HCT116 (cell line): Measurements from ENCODE around the gene ATG101. TPM values are rescaled to one million over a fixed set of nuclear protein-coding genes. Genes with fewer than 3 reads are reported as not detected.

ENCODE experiments used
- ATAC-seq: fragments of 200-7000 bp; cut with Tn5 transposase; 2 replicates; pipeline ENCODE4 v1.9.1; 2020; ENCODE audit warnings: mild to moderate bottlenecking, moderate library complexity
- BruUV-seq: library from RNA; stranded (reverse); fragments of 400-500 nt; replicated peaks from 2 replicates; lab custom pipeline; 2021; lab: Mats Ljungman, UMichigan
- CTCF ChIA-PET: fragments of 300-600 bp; sonication (Branson Sonifier 250); formaldehyde crosslinking; loops from one replicate; lab custom pipeline; 2021; ENCODE audit warnings: antibody characterized with exemption; lab: Charles Lee
- POLR2A ChIA-PET: fragments of 300-600, 350-600 bp; sonication (Branson Sonifier 250); formaldehyde crosslinking; loops from one replicate; lab custom pipeline; 2021; ENCODE audit warnings: antibody characterized with exemption; lab: Charles Lee
- RAD21 ChIA-PET, 2 experiments: fragments of 300-600 bp; sonication (Branson Sonifier 250); formaldehyde crosslinking; loops; one replicate each; lab custom pipeline; 2023; ENCODE audit warnings: low total read pairs in 2 of 2; ENCODE audit not compliant: uncharacterized antibody in 2 of 2, unreplicated experiment in 2 of 2, low non-redundant PET in 1 of 2; lab: Charles Lee
- DNase-seq: peaks from one replicate; pipeline ENCODE4 v3.0.0-alpha.2; 2010; ENCODE audit warnings: low read depth, low spot score
- H2AFZ ChIP-seq: fragments of 200-600 bp; shearing (Covaris generic), sonication (generic); 2 replicates; pipeline ENCODE4 v1.6.1; 2017; ENCODE audit warnings: low read depth, mixed run types, mixed read lengths, antibody characterized with exemption, low read length; ENCODE audit not compliant: poor library complexity, severe bottlenecking
- H3K27ac ChIP-seq: 2 replicates; pipeline ENCODE4 v1.5.1; 2012; ENCODE audit warnings: low read depth, low read length
- H3K27me3 ChIP-seq: fragments of 200-600 bp; sonication (generic); 2 replicates; pipeline ENCODE4 v1.6.1; 2016; ENCODE audit warnings: mixed run types, low read length, mixed read lengths; ENCODE audit not compliant: insufficient read depth
- H3K36me3 ChIP-seq, 2 experiments: fragments of 200-500 bp in 1 of 2; fragments of 200-600 bp in 1 of 2; sonication (Bioruptor generic) in 1 of 2; sonication (generic) in 1 of 2; 2 replicates each; pipeline versions ENCODE4 v1.5.1 to v1.6.1; 2014 to 2016; ENCODE audit warnings: low read length in 2 of 2, inconsistent platforms in 1 of 2, mixed read lengths in 1 of 2, mixed run types in 1 of 2; ENCODE audit not compliant: insufficient read depth in 2 of 2, control insufficient read depth in 1 of 2
- H3K4me1 ChIP-seq, 2 experiments: fragments of 200-600 bp in 1 of 2; sonication (generic) in 1 of 2; 2 replicates each; pipeline versions ENCODE4 v1.5.1 to v1.6.1; 2012 to 2017; ENCODE audit warnings: low read length in 2 of 2, inconsistent platforms in 1 of 2, mild to moderate bottlenecking in 1 of 2, mixed read lengths in 1 of 2, mixed run types in 1 of 2, moderate library complexity in 1 of 2; ENCODE audit not compliant: insufficient read depth in 2 of 2, control insufficient read depth in 1 of 2
- H3K4me2 ChIP-seq: fragments of 200-600 bp; sonication (generic); 2 replicates; pipeline ENCODE4 v1.6.1; 2017; ENCODE audit warnings: mixed run types, low read length, mixed read lengths
- H3K4me3 ChIP-seq, 2 experiments: fragments of 200-600 bp in 1 of 2; sonication (generic) in 1 of 2; replicated peaks in 1 of 2; 2 replicates each; pipeline ENCODE4 v1.5.1; 2011 to 2016; ENCODE audit warnings: low read length in 2 of 2, control low read depth in 1 of 2, low read depth in 1 of 2, mild to moderate bottlenecking in 1 of 2, mixed read lengths in 1 of 2, mixed run types in 1 of 2
- H3K79me2 ChIP-seq: fragments of 200-600 bp; sonication (generic); 2 replicates; pipeline ENCODE4 v1.6.1; 2017; ENCODE audit warnings: mild to moderate bottlenecking, mixed run types, low read length, moderate library complexity, mixed read lengths; ENCODE audit not compliant: insufficient read depth
- H3K9ac ChIP-seq: fragments of 200-600 bp; sonication (generic); 2 replicates; pipeline ENCODE4 v1.6.1; 2016; ENCODE audit warnings: low read length, mixed read lengths
- H3K9me2 ChIP-seq: fragments of 200-600 bp; sonication (generic), shearing (Covaris generic); 2 replicates; pipeline ENCODE4 v1.6.1; 2017; ENCODE audit warnings: mixed run types, mild to moderate bottlenecking, moderate library complexity; ENCODE audit not compliant: insufficient read depth
- H3K9me3 ChIP-seq, 2 experiments: fragments of 200-500 bp in 1 of 2; fragments of 200-600 bp in 1 of 2; sonication (Bioruptor generic) in 1 of 2; sonication (generic) in 1 of 2; 2 replicates each; pipeline ENCODE4 v1.6.1; 2014 to 2017; ENCODE audit warnings: low read length in 2 of 2, mixed read lengths in 2 of 2, inconsistent platforms in 1 of 2, low read depth in 1 of 2, mild to moderate bottlenecking in 1 of 2, mixed run types in 1 of 2, moderate library complexity in 1 of 2; ENCODE audit not compliant: control insufficient read depth in 1 of 2, insufficient read depth in 1 of 2
- H4K20me1 ChIP-seq: fragments of 200-600 bp; sonication (generic), shearing (Covaris generic); 2 replicates; pipeline ENCODE4 v1.6.1; 2017; ENCODE audit warnings: mixed run types, mild to moderate bottlenecking, moderate library complexity; ENCODE audit not compliant: insufficient read depth
- CTCF ChIP-seq, 3 experiments: fragments of 200-600 bp in 1 of 3; sonication (generic) in 1 of 3; IDR thresholded peaks in 2 of 3; conservative IDR thresholded peaks in 1 of 3; 2 replicates each; pipeline ENCODE4 v1.5.1; 2012 to 2017; ENCODE audit warnings: low read depth in 2 of 3, low read length in 2 of 3, antibody characterized with exemption in 1 of 3, borderline replicate concordance in 1 of 3, control low read depth in 1 of 3, mild to moderate bottlenecking in 1 of 3, mixed read lengths in 1 of 3, mixed run types in 1 of 3, moderate library complexity in 1 of 3; ENCODE audit not compliant: insufficient read depth in 1 of 3
- EZH2 ChIP-seq: fragments of 200-600 bp; sonication (generic); IDR thresholded peaks from 2 replicates; pipeline ENCODE4 v1.6.1; 2017; ENCODE audit warnings: antibody characterized with exemption, mixed run types
- POLR2AphosphoS5 ChIP-seq: IDR thresholded peaks from 2 replicates; pipeline ENCODE4 v1.6.1; 2011; ENCODE audit warnings: mild to moderate bottlenecking, low read depth, low read length, moderate library complexity
- SIN3A ChIP-seq: IDR thresholded peaks from 2 replicates; pipeline ENCODE4 v1.6.1; 2012; ENCODE audit warnings: low read depth
- intact Hi-C: fragments of 100-400 bp; cut with micrococcal nuclease; formaldehyde crosslinking; loops from 2 replicates; pipeline ENCODE4 v1.10.0; 2022
- total RNA-seq: library from RNA; stranded (reverse); gene quantifications from one replicate; pipeline ENCODE4 v1.2.1, GENCODE V29; 2021; ENCODE audit not compliant: unreplicated experiment

ATG101 gene
- total RNA-seq, 1 experiment from 2014 or later, result 49.2 TPM

- no peak for TF ChIP-seq EZH2
- TF ChIP-seq SIN3A, result no peak
- TF ChIP-seq POLR2AphosphoS5, result 0 out of 2 replicates have a peak, but pooled peaks have one; percentile 14
- TF ChIP-seq CTCF (IDR thresholded peaks at IDR 0.05 in 2 of 3, conservative IDR thresholded peaks at IDR 0.05 in 1 of 3; ENCODE audit: borderline replicate concordance in 1 of 3, insufficient read depth in 1 of 3, low read depth in 2 of 3, low read length in 2 of 3), result no peak
- H2AFZ ChIP-seq, result no peak overlapping the region
- no peaks in the 10 kb centered on the region for H3K9me2 ChIP-seq
- no peak overlapping the region for H3K4me2 ChIP-seq
- H3K27ac ChIP-seq, result no peak overlapping the region
- H3K4me1 ChIP-seq, result peaks cover 0 to 17% of the 10 kb centered on the region in 2 experiments; a peak in 2 of 4 replicates
- ChIA-PET POLR2A (interaction anchor here (1.3 to 1.8 kb wide), 2 partner anchors 8 to 9 kb away, joined by 4 to 6 read pairs; partner anchors contain the start of gene NR4A1), CTCF (interaction anchor here (1.0 to 5.7 kb wide), 3 partner anchors 9 to 35 kb away, joined by 5 to 27 read pairs (median 6); partner anchors contain the start of gene ATG101), RAD21 (no interaction called here)
- H3K36me3 ChIP-seq, result peaks cover 3 to 8% of the 10 kb centered on the region in 2 experiments; a peak in 2 of 4 replicates
- H3K79me2 ChIP-seq, result no peaks in the 10 kb centered on the region
- no peak overlapping the region for H3K4me3 ChIP-seq
- BruUV-seq, result no TSS peak
- intact Hi-C loops, result no loop called here
- DNase-seq (peak; percentile 63), ATAC-seq (no peak)
- H4K20me1 ChIP-seq, result no peaks in the 10 kb centered on the region
- no peak overlapping the region for H3K9ac ChIP-seq
- no peaks in the 10 kb centered on the region for H3K9me3 ChIP-seq
- no peaks in the 10 kb centered on the region for H3K27me3 ChIP-seq
These were observed 9.9 kb upstream of the ATG101 start for GRCh38 chr12:52059582-52060497.
